K562 (cell line): ENCODE results near the gene SBK1. TPM values are rescaled to one million over a fixed set of nuclear protein-coding genes. Genes with fewer than 3 reads are reported as not detected.

Experiments used
- ATAC-seq: fragments of 200-7000 bp; cut with Tn5 transposase; 3 replicates; pipeline ENCODE4 v1.9.1; 2020; ENCODE audit warnings: moderate library complexity
- BruUV-seq: library from RNA; stranded (reverse); fragments of 400-500 nt; replicated peaks from 2 replicates; lab custom pipeline; 2021; lab: Mats Ljungman, UMichigan
- CTCF ChIA-PET: fragments of 300-600 bp; formaldehyde crosslinking; extraction: SDS; loops from one replicate; lab custom pipeline; 2021; ENCODE audit warnings: low intra/inter-chr PET ratio; lab: Yijun Ruan, JAX
- POLR2A ChIA-PET: fragments of 300-600, 350-650 bp; sonication (Branson Sonifier 250); formaldehyde crosslinking; extraction: SDS; loops from one replicate; lab custom pipeline; 2021; ENCODE audit warnings: antibody characterized with exemption, inconsistent platforms; lab: Yijun Ruan, JAX
- DNase-seq, 4 experiments: peaks; one replicate each; pipeline versions ENCODE4 v3.0.0 to v3.0.0-alpha.2; 2011 to 2018; ENCODE audit warnings: low spot score in 3 of 4, mixed read lengths in 3 of 4; ENCODE audit errors: extremely low read depth in 1 of 4
- FAIRE-seq: peaks from 2 replicates; lab custom pipeline; 2011; peaks lifted over from hg19 to GRCh38; lab: Jason Lieb, UNC
- H2AFZ ChIP-seq: 2 replicates; pipeline ENCODE4 v1.6.0; 2011; ENCODE audit warnings: low read depth, low read length, control low read depth, inconsistent platforms
- H3K27ac ChIP-seq: fragments of 200-600 bp; 3 replicates; pipeline ENCODE4 v1.8.0; 2011; ENCODE audit warnings: low read depth, mild to moderate bottlenecking, control low read depth, inconsistent platforms, low read length, moderate library complexity, mixed read lengths; ENCODE audit errors: extremely low read depth
- H3K27me3 ChIP-seq, 2 experiments: fragments of 300-600 bp in 1 of 2; 2 replicates in 1 of 2; 3 replicates in 1 of 2; pipeline versions ENCODE4 v1.6.0 to v1.8.0; 2011; ENCODE audit warnings: inconsistent platforms in 2 of 2, low read length in 2 of 2, mild to moderate bottlenecking in 1 of 2, mixed read lengths in 1 of 2, moderate library complexity in 1 of 2; ENCODE audit not compliant: control insufficient read depth in 2 of 2, insufficient read depth in 2 of 2
- H3K36me3 ChIP-seq: fragments of 300-600 bp; 3 replicates; pipeline ENCODE4 v1.8.0; 2011; ENCODE audit warnings: mild to moderate bottlenecking, low read length, inconsistent platforms; ENCODE audit not compliant: control insufficient read depth, insufficient read depth
- H3K4me1 ChIP-seq, 2 experiments: fragments of 200-600 bp in 1 of 2; replicated peaks in 1 of 2; 2 replicates in 1 of 2; 3 replicates in 1 of 2; pipeline versions ENCODE4 v1.5.1 to v1.8.0; 2011; ENCODE audit warnings: inconsistent platforms in 2 of 2, low read length in 2 of 2, mild to moderate bottlenecking in 1 of 2, mixed read lengths in 1 of 2, moderate library complexity in 1 of 2; ENCODE audit not compliant: control insufficient read depth in 2 of 2, insufficient read depth in 2 of 2
- H3K4me2 ChIP-seq: 2 replicates; pipeline ENCODE4 v1.6.1; 2011; ENCODE audit warnings: low read length, control low read depth, inconsistent platforms, mixed read lengths; ENCODE audit not compliant: insufficient read depth
- H3K4me3 ChIP-seq: fragments of 200-600 bp; sonication (generic), shearing (Covaris generic); 2 replicates; pipeline ENCODE4 v1.5.1; 2016; ENCODE audit warnings: control low read depth, inconsistent platforms
- H3K79me2 ChIP-seq: fragments of 200-600 bp; 3 replicates; pipeline ENCODE4 v1.8.0; 2011; ENCODE audit warnings: low read length, inconsistent platforms; ENCODE audit not compliant: control insufficient read depth, insufficient read depth
- H3K9ac ChIP-seq, 2 experiments: 2 replicates each; pipeline versions ENCODE4 v1.6.0 to v1.6.1; 2011; ENCODE audit warnings: low read depth in 2 of 2, low read length in 2 of 2, control low read depth in 1 of 2, inconsistent platforms in 1 of 2, mild to moderate bottlenecking in 1 of 2, mixed read lengths in 1 of 2; ENCODE audit not compliant: insufficient read depth in 1 of 2
- H3K9me1 ChIP-seq: one replicate; pipeline ENCODE4 v1.6.0; 2011; ENCODE audit warnings: inconsistent platforms, mild to moderate bottlenecking, low read length, moderate library complexity; ENCODE audit not compliant: control insufficient read depth, insufficient read depth
- H3K9me3 ChIP-seq: replicated peaks from 2 replicates; pipeline ENCODE4 v1.5.1; 2011; ENCODE audit warnings: low read depth, low read length, inconsistent platforms; ENCODE audit not compliant: control insufficient read depth, insufficient read depth
- H4K20me1 ChIP-seq: replicated peaks from 2 replicates; pipeline ENCODE4 v1.6.1; 2011; ENCODE audit warnings: low read length, inconsistent platforms, mixed read lengths; ENCODE audit not compliant: control insufficient read depth, insufficient read depth
- BACH1 ChIP-seq: fragments of 200-800 bp; sonication (Bioruptor generic); IDR thresholded peaks from 2 replicates; pipeline ENCODE4 v1.6.1; 2016; ENCODE audit warnings: missing genetic modification characterization, missing compliant biosample characterization
- GABPB1 ChIP-seq: sonication (generic); formaldehyde crosslinking; IDR thresholded peaks from 2 replicates; pipeline ENCODE4 v1.8.0; 2022; ENCODE audit warnings: mild to moderate bottlenecking, missing genetic modification reagents
- GATAD2B ChIP-seq: fragments of 450-650 bp; IDR thresholded peaks from 2 replicates; pipeline ENCODE4 v1.6.1; 2017; ENCODE audit warnings: mild to moderate bottlenecking, borderline replicate concordance
- NFATC3 ChIP-seq: fragments of 450-650 bp; IDR thresholded peaks from 2 replicates; pipeline ENCODE4 v1.6.1; 2017; ENCODE audit warnings: mild to moderate bottlenecking
- SMAD2 ChIP-seq: fragments of 150-350 bp; IDR thresholded peaks from 2 replicates; pipeline ENCODE4 v1.6.1; 2014; ENCODE audit warnings: low read depth, mild to moderate bottlenecking, low read length
- TCF7 ChIP-seq: sonication (generic); IDR thresholded peaks from 2 replicates; pipeline ENCODE4 v1.6.1; 2016; ENCODE audit warnings: antibody characterized with exemption, borderline replicate concordance
- WGBS: fragments of 100-300 bp; shearing (Covaris generic); methylation state at CpG from one replicate; pipeline ENCODE4 v1.1.6; 2016; ENCODE audit warnings: low coverage, mixed read lengths; ENCODE audit not compliant: insufficient coverage; ENCODE audit errors: missing lambda C conversion rate; 5-methylcytosine and 5-hydroxymethylcytosine counted together
- in situ Hi-C: fragments of 300-500 bp; cut with MboI; formaldehyde crosslinking; loops from 4 replicates; pipeline ENCODE4 v1.15.0; 2018; ENCODE audit warnings: inconsistent platforms, mixed read lengths
- intact Hi-C: fragments of 100-400 bp; cut with micrococcal nuclease; formaldehyde crosslinking; loops from 2 replicates; pipeline ENCODE4 v1.14.2; 2022
- polyA plus RNA-seq, 8 experiments: library from polyadenylated mRNA; depleted of rRNA in 4 of 8; stranded (reverse) in 5 of 8; unstranded in 3 of 8; fragments of >200 nt; fragmentation: Nextera tagmentation in 2 of 8; fragmentation: Illumina TruSeq in 1 of 8; extraction: Ambion mirVana in 2 of 8; extraction: Trizol in 1 of 8; gene quantifications; 2 replicates each; pipeline versions ENCODE4 v1.2.1 to v1.2.3, GENCODE V29; 2011 to 2014; ENCODE audit warnings: inconsistent platforms in 1 of 8, missing spikeins in 1 of 8
- total RNA-seq, 7 experiments: library from RNA; depleted of rRNA in 6 of 7; stranded (reverse); fragments of >200 nt in 6 of 7; fragmentation: Illumina TruSeq in 2 of 7; extraction: Trizol in 2 of 7; gene quantifications; 2 replicates each; pipeline versions ENCODE4 v1.2.1 to v1.2.3, GENCODE V29; 2011 to 2021; ENCODE audit warnings: low replicate concordance in 1 of 7
- TF ChIP-seq, protein P1 (sequence below): IDR thresholded peaks from 2 replicates; pipeline ENCODE4 v1.6.1; 2012; ENCODE audit warnings: low read depth, low read length, improper control_type of control experiment, borderline replicate concordance
- TF ChIP-seq, protein P2 (sequence below): fragments of 250-450 bp; sonication (Bioruptor Pico); IDR thresholded peaks from 2 replicates; pipeline ENCODE4 v1.8.0; 2022; ENCODE audit warnings: moderate library complexity, mild to moderate bottlenecking, inconsistent platforms
- TF ChIP-seq, protein P3 (sequence below), 2 experiments: IDR thresholded peaks in 1 of 2; conservative IDR thresholded peaks in 1 of 2; 2 replicates each; pipeline ENCODE4 v1.6.1; 2016; ENCODE audit warnings: low read depth in 2 of 2, mild to moderate bottlenecking in 1 of 2, missing compliant biosample characterization in 1 of 2, missing genetic modification characterization in 1 of 2, moderate library complexity in 1 of 2
- TF ChIP-seq, protein P4 (sequence below): fragments of 450-650 bp; IDR thresholded peaks from 2 replicates; pipeline ENCODE4 v1.6.1; 2017; ENCODE audit warnings: antibody characterized with exemption, mild to moderate bottlenecking
- TF ChIP-seq, protein P5 (sequence below): fragments of 450-650 bp; formaldehyde crosslinking; IDR thresholded peaks from 2 replicates; pipeline ENCODE4 v1.4.0; 2020; ENCODE audit warnings: mild to moderate bottlenecking, moderate library complexity

SBK1 gene
- total and polyA plus RNA-seq, 9 of the 15 experiments (the other 6 are each of a cell fraction or from before 2014, with no cell fraction given): 0.01 to 0.07 (median 0.03) TPM; not detected in 6

DNA sequence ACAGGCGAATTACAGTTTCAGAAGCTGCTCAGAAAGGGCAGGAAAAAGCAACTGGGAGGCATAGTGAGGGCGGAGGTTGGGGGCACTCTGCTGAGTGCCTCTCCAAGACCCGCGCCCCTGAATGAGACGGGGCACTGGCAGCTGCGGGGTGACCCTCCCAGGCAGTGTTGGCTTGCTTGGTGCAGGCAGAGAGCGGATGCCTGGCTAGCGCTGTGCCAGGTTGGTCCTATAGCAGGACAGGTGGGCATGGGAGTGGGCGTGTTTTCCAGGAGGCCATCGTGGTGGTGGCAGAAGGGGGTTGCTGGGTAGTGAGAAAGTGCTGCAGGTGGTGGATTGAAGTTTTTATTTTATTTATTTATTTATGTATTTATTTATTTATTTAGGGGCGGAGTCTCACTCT lies 16.0 kb upstream of the SBK1 start:
- ChIA-PET CTCF (interaction anchor here (3.3 kb wide), 1 partner anchor 40 kb away, joined by 38 read pairs; no protein-coding TSS in a partner anchor), POLR2A (no interaction called here)
- H3K9me3 ChIP-seq: no peaks in the 10 kb centered on the region; the same call in 1 of the 2 replicates
- BruUV-seq: no TSS peak
- intact Hi-C loops: loop anchor here (2.0 to 10.0 kb wide), 2 partner anchors 40 to 248 kb away; no protein-coding TSS in a partner anchor
- no peak for DNase-seq
- H3K4me1 ChIP-seq: peaks cover 4 to 14% of the 10 kb centered on the region in 2 experiments; a peak in 2 of 5 replicates
- H2AFZ ChIP-seq: no peak overlapping the region
- H3K4me2 ChIP-seq: no peak overlapping the region
- 3% methylated on average over 10 of the region's 11 CpGs for WGBS
- no peak overlapping the region for H3K27ac ChIP-seq
- H3K36me3 ChIP-seq: no peaks in the 10 kb centered on the region
- no peak for FAIRE-seq
- peaks cover 18 to 46% of the 10 kb centered on the region in 2 experiments for H3K27me3 ChIP-seq
- H3K79me2 ChIP-seq: no peaks in the 10 kb centered on the region
- ATAC-seq: no peak
- no peaks in the 10 kb centered on the region for H4K20me1 ChIP-seq
- no peak overlapping the region for H3K4me3 ChIP-seq
- in situ Hi-C loops: no loop called here
- no peaks in the 10 kb centered on the region for H3K9me1 ChIP-seq
- no peak overlapping the region for H3K9ac ChIP-seq
- TF ChIP-seq, protein P1, sequence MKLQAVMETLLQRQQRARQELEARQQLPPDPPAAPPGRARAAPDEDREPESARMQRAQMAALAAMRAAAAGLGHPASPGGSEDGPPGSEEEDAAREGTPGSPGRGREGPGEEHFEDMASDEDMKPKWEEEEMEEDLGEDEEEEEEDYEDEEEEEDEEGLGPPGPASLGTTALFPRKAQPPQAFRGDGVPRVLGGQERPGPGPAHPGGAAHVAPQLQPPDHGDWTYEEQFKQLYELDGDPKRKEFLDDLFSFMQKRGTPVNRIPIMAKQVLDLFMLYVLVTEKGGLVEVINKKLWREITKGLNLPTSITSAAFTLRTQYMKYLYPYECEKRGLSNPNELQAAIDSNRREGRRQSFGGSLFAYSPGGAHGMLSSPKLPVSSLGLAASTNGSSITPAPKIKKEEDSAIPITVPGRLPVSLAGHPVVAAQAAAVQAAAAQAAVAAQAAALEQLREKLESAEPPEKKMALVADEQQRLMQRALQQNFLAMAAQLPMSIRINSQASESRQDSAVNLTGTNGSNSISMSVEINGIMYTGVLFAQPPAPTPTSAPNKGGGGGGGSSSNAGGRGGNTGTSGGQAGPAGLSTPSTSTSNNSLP: no peak
- no peak for TF ChIP-seq GABPB1
- TF ChIP-seq, protein P2, sequence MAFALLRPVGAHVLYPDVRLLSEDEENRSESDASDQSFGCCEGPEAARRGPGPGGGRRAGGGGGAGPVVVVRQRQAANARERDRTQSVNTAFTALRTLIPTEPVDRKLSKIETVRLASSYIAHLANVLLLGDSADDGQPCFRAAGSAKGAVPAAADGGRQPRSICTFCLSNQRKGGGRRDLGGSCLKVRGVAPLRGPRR (CRISPR knock-in tag): no peak
- TF ChIP-seq, protein P3, sequence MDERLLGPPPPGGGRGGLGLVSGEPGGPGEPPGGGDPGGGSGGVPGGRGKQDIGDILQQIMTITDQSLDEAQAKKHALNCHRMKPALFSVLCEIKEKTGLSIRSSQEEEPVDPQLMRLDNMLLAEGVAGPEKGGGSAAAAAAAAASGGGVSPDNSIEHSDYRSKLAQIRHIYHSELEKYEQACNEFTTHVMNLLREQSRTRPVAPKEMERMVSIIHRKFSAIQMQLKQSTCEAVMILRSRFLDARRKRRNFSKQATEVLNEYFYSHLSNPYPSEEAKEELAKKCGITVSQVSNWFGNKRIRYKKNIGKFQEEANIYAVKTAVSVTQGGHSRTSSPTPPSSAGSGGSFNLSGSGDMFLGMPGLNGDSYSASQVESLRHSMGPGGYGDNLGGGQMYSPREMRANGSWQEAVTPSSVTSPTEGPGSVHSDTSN (CRISPR knock-in tag; IDR thresholded peaks at IDR 0.05; ENCODE audit: low read depth): no peak
- TF ChIP-seq, protein P3 (tag; conservative IDR thresholded peaks at IDR 0.05; ENCODE audit: low read depth): no peak
- TF ChIP-seq, protein P4, sequence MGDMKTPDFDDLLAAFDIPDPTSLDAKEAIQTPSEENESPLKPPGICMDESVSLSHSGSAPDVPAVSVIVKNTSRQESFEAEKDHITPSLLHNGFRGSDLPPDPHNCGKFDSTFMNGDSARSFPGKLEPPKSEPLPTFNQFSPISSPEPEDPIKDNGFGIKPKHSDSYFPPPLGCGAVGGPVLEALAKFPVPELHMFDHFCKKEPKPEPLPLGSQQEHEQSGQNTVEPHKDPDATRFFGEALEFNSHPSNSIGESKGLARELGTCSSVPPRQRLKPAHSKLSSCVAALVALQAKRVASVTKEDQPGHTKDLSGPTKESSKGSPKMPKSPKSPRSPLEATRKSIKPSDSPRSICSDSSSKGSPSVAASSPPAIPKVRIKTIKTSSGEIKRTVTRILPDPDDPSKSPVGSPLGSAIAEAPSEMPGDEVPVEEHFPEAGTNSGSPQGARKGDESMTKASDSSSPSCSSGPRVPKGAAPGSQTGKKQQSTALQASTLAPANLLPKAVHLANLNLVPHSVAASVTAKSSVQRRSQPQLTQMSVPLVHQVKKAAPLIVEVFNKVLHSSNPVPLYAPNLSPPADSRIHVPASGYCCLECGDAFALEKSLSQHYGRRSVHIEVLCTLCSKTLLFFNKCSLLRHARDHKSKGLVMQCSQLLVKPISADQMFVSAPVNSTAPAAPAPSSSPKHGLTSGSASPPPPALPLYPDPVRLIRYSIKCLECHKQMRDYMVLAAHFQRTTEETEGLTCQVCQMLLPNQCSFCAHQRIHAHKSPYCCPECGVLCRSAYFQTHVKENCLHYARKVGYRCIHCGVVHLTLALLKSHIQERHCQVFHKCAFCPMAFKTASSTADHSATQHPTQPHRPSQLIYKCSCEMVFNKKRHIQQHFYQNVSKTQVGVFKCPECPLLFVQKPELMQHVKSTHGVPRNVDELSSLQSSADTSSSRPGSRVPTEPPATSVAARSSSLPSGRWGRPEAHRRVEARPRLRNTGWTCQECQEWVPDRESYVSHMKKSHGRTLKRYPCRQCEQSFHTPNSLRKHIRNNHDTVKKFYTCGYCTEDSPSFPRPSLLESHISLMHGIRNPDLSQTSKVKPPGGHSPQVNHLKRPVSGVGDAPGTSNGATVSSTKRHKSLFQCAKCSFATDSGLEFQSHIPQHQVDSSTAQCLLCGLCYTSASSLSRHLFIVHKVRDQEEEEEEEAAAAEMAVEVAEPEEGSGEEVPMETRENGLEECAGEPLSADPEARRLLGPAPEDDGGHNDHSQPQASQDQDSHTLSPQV: no peak
- TF ChIP-seq NFATC3: no peak
- no peak for TF ChIP-seq GATAD2B
- TF ChIP-seq SMAD2: no peak
- no peak for TF ChIP-seq TCF7
- no peak for TF ChIP-seq BACH1
- TF ChIP-seq, protein P5, sequence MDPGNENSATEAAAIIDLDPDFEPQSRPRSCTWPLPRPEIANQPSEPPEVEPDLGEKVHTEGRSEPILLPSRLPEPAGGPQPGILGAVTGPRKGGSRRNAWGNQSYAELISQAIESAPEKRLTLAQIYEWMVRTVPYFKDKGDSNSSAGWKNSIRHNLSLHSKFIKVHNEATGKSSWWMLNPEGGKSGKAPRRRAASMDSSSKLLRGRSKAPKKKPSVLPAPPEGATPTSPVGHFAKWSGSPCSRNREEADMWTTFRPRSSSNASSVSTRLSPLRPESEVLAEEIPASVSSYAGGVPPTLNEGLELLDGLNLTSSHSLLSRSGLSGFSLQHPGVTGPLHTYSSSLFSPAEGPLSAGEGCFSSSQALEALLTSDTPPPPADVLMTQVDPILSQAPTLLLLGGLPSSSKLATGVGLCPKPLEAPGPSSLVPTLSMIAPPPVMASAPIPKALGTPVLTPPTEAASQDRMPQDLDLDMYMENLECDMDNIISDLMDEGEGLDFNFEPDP (CRISPR knock-in tag): no peak
